Neural progenitor cell (in vitro differentiated cells): ENCODE data around the gene ADM5. TPM values are rescaled to one million over a fixed set of nuclear protein-coding genes. Genes with fewer than 3 reads are reported as not detected.

ENCODE experiments used
- DNase-seq: peaks from one replicate; pipeline ENCODE4 v3.0.0-alpha.2; 2016; ENCODE audit warnings: low spot score
- H2AFZ ChIP-seq: fragments of 200-600 bp; sonication (generic); replicated peaks from 2 replicates; pipeline ENCODE4 v1.6.1; 2016; ENCODE audit warnings: antibody characterized with exemption
- H3F3A ChIP-seq: fragments of 200-600 bp; sonication (generic); 2 replicates; pipeline ENCODE4 v1.6.1; 2016; ENCODE audit warnings: antibody characterized with exemption, low read depth
- H3K27ac ChIP-seq: fragments of 200-600 bp; sonication (generic); 2 replicates; pipeline ENCODE4 v1.5.1; 2016; ENCODE audit warnings: mild to moderate bottlenecking
- H3K27me3 ChIP-seq: fragments of 200-600 bp; sonication (generic); 2 replicates; pipeline ENCODE4 v1.6.1; 2016; ENCODE audit warnings: mild to moderate bottlenecking, moderate library complexity
- H3K36me3 ChIP-seq: fragments of 200-600 bp; sonication (generic); 2 replicates; pipeline ENCODE4 v1.5.1; 2016
- H3K4me1 ChIP-seq: fragments of 200-600 bp; sonication (generic); 2 replicates; pipeline ENCODE4 v1.6.1; 2016; ENCODE audit warnings: mixed run types
- H3K4me2 ChIP-seq: fragments of 200-600 bp; sonication (generic); 2 replicates; pipeline ENCODE4 v1.6.1; 2016
- H3K4me3 ChIP-seq: fragments of 200-600 bp; sonication (generic); 2 replicates; pipeline ENCODE4 v1.5.1; 2016
- H3K79me2 ChIP-seq: fragments of 200-600 bp; sonication (generic); 2 replicates; pipeline ENCODE4 v1.6.1; 2016; ENCODE audit warnings: low read depth
- H3K9ac ChIP-seq: fragments of 200-600 bp; sonication (generic); 2 replicates; pipeline ENCODE4 v1.6.1; 2016
- H3K9me3 ChIP-seq: fragments of 200-600 bp; sonication (generic); 2 replicates; pipeline ENCODE4 v1.5.1; 2016; ENCODE audit warnings: low read depth
- H4K20me1 ChIP-seq: fragments of 200-600 bp; sonication (generic); 2 replicates; pipeline ENCODE4 v1.6.1; 2016; ENCODE audit warnings: low read depth
- H3K27ac Mint-ChIP-seq: 3 replicates; pipeline ENCODE4 v1.8.0; 2021; ENCODE audit warnings: mixed read lengths
- H3K27me3 Mint-ChIP-seq: 2 replicates; pipeline ENCODE4 v1.8.0; 2022; ENCODE audit warnings: low read depth, mild to moderate bottlenecking, inconsistent platforms, moderate library complexity, mixed read lengths; ENCODE audit not compliant: insufficient read depth
- H3K36me3 Mint-ChIP-seq: 3 replicates; pipeline ENCODE4 v1.8.0; 2021; ENCODE audit warnings: mixed read lengths
- H3K4me1 Mint-ChIP-seq: 3 replicates; pipeline ENCODE4 v1.8.0; 2021; ENCODE audit warnings: mixed read lengths
- H3K4me3 Mint-ChIP-seq: 3 replicates; pipeline ENCODE4 v1.8.0; 2021; ENCODE audit warnings: mild to moderate bottlenecking, moderate library complexity, mixed read lengths
- H3K9me3 Mint-ChIP-seq: 3 replicates; pipeline ENCODE4 v1.8.0; 2020; ENCODE audit warnings: mixed read lengths
- EZH2 ChIP-seq: fragments of 200-600 bp; sonication (generic); IDR thresholded peaks from 2 replicates; pipeline ENCODE4 v1.6.1; 2017; ENCODE audit warnings: antibody characterized with exemption, mild to moderate bottlenecking, moderate library complexity
- EZH2phosphoT487 ChIP-seq: fragments of 200-600 bp; sonication (generic); IDR thresholded peaks from 2 replicates; pipeline ENCODE4 v1.6.1; 2017; ENCODE audit warnings: antibody characterized with exemption
- total RNA-seq: library from RNA; depleted of rRNA; stranded (reverse); fragments of >200 nt; gene quantifications from 2 replicates; pipeline ENCODE4 v1.2.3, GENCODE V29; 2015; ENCODE audit warnings: low replicate concordance
- TF ChIP-seq, protein P1 (sequence below): fragments of 200-600 bp; sonication (generic); IDR thresholded peaks from 2 replicates; pipeline ENCODE4 v1.5.1; 2017; ENCODE audit warnings: antibody characterized with exemption, mild to moderate bottlenecking

Gene ADM5
- total RNA-seq, 1 donor from 2014 or later: 6.0 TPM

DNA sequence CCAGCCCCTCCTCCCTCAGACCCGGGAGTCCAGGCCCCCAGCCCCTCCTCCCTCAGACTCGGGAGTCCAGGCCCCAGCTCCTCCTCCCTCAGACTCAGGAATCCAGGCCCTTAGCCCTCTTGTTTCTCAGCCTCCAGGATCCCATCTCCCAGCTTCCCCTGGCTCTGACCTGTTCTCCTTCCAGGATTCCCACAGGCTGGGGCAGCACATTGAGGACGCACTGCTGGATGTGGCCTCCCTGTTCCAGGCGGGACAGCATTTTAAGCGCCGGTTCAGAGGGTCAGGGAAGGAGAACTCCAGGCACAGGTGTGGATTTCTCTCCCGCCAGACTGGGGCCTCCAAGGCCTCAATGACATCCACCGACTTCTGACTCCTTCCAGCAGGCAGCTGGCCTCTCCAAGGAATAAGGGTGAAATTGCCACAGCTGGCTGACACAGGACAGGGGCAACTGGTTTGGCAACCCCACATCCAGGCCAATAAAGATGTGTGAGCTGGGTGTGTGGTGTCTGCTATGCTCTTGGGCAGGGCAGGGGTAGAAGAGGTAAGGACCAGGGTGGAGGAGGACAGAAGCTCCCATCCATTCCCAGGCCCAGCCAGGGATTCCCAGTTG lies 23.9 kb downstream of the ADM5 start:
- Mint-ChIP-seq H3K4me1 (peaks cover 12% of the 10 kb centered on the region), H3K36me3 (peaks cover 29% of the 10 kb centered on the region), H3K27me3 (peaks cover 20% of the 10 kb centered on the region), H3K9me3 (peaks cover 6% of the 10 kb centered on the region), H3K27ac (no peak overlapping the region), H3K4me3 (no peak overlapping the region)
- no peaks in the 10 kb centered on the region for H3K36me3 ChIP-seq
- H3K27me3 ChIP-seq: no peaks in the 10 kb centered on the region
- H3K4me3 ChIP-seq: no peak overlapping the region
- no peaks in the 10 kb centered on the region for H3K4me1 ChIP-seq
- H4K20me1 ChIP-seq: no peaks in the 10 kb centered on the region
- no peak for DNase-seq
- no peaks in the 10 kb centered on the region for H3K79me2 ChIP-seq
- H2AFZ ChIP-seq: no peak overlapping the region
- H3K9me3 ChIP-seq: no peaks in the 10 kb centered on the region
- TF ChIP-seq, protein P1, sequence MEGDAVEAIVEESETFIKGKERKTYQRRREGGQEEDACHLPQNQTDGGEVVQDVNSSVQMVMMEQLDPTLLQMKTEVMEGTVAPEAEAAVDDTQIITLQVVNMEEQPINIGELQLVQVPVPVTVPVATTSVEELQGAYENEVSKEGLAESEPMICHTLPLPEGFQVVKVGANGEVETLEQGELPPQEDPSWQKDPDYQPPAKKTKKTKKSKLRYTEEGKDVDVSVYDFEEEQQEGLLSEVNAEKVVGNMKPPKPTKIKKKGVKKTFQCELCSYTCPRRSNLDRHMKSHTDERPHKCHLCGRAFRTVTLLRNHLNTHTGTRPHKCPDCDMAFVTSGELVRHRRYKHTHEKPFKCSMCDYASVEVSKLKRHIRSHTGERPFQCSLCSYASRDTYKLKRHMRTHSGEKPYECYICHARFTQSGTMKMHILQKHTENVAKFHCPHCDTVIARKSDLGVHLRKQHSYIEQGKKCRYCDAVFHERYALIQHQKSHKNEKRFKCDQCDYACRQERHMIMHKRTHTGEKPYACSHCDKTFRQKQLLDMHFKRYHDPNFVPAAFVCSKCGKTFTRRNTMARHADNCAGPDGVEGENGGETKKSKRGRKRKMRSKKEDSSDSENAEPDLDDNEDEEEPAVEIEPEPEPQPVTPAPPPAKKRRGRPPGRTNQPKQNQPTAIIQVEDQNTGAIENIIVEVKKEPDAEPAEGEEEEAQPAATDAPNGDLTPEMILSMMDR: no peak
- TF ChIP-seq EZH2 (no peak), EZH2phosphoT487 (no peak)
- H3F3A ChIP-seq: peaks cover 11% of the 10 kb centered on the region
- no peak overlapping the region for H3K27ac ChIP-seq
- no peak overlapping the region for H3K4me2 ChIP-seq
- no peak overlapping the region for H3K9ac ChIP-seq

DNA sequence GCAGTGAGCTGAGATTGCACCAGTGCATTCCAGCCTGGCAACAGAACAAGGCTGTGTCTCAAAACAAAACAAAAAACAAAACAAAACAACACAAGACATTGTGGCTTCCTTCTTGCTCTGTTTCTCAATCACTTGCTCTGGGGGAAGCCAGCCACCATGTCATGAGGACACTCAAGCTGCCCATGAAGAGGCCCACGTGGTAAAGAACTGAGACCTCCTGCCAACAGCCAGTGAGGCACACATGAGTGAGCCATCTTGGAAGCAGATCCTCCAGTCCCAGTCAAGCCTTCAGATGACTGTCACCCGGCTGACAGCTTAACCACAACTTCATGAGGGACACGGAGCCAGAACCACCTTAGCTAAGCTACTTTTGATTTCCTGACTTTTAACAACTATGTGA lies 26.8 kb downstream of the ADM5 start:
- H3K27ac Mint-ChIP-seq: no peak overlapping the region
- Histone ChIP-seq H3K9me3 (no peaks in the 10 kb centered on the region), H3K9ac (no peak overlapping the region), H3K36me3 (no peaks in the 10 kb centered on the region), H3K27ac (no peak overlapping the region), H3K4me1 (no peaks in the 10 kb centered on the region), H3F3A (peaks cover 11% of the 10 kb centered on the region), H3K4me2 (no peak overlapping the region), H2AFZ (no peak overlapping the region), H3K4me3 (no peak overlapping the region), H3K79me2 (no peaks in the 10 kb centered on the region), H4K20me1 (no peaks in the 10 kb centered on the region), H3K27me3 (no peaks in the 10 kb centered on the region)
- H3K27me3 Mint-ChIP-seq: peaks cover 17% of the 10 kb centered on the region
- peaks cover 13% of the 10 kb centered on the region for H3K36me3 Mint-ChIP-seq
- H3K4me1 Mint-ChIP-seq: peaks cover 21% of the 10 kb centered on the region
- no peak overlapping the region for H3K4me3 Mint-ChIP-seq
- peaks cover 6% of the 10 kb centered on the region for H3K9me3 Mint-ChIP-seq
- TF ChIP-seq EZH2phosphoT487 (no peak), EZH2 (no peak)
- TF ChIP-seq, protein P1: no peak
- DNase-seq: no peak

DNA sequence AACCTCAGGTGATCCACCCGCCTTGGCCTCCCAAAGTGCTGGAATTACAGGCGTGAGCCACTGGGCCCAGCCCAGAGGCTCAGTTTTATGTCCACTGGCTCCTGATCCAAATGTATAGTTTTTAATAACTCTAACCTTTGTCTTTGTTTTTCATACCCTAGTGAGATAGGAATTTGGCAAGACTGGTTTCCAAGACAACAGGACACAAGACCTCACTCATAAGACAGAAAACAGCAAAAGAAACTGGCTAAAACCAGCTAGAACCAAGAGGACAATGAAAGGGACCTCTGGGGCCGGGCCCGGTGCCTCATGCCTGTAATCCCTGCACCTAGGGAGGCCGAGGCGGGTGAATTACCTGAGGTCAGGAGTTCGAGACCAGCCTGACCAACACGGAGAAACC lies 29.1 kb downstream of the ADM5 start:
- Histone ChIP-seq H3K9ac (no peak overlapping the region), H3K4me3 (no peak overlapping the region), H3K27ac (no peak overlapping the region), H3K79me2 (no peaks in the 10 kb centered on the region), H2AFZ (no peak overlapping the region), H3K4me1 (no peaks in the 10 kb centered on the region), H3F3A (no peaks in the 10 kb centered on the region), H3K4me2 (no peak overlapping the region), H3K36me3 (no peaks in the 10 kb centered on the region), H3K27me3 (no peaks in the 10 kb centered on the region), H4K20me1 (no peaks in the 10 kb centered on the region), H3K9me3 (no peaks in the 10 kb centered on the region)
- Mint-ChIP-seq H3K4me1 (peaks cover 16% of the 10 kb centered on the region), H3K36me3 (peaks cover 8% of the 10 kb centered on the region), H3K9me3 (peaks cover 6% of the 10 kb centered on the region), H3K27ac (no peak overlapping the region), H3K4me3 (no peak overlapping the region), H3K27me3 (peaks cover 13% of the 10 kb centered on the region)
- DNase-seq: no peak
- TF ChIP-seq, protein P1: no peak
- TF ChIP-seq EZH2: no peak
- no peak for TF ChIP-seq EZH2phosphoT487
